HepG2 (cell line): Measurements from ENCODE around the gene MTMR1. TPM values are rescaled to one million over a fixed set of nuclear protein-coding genes. Genes with fewer than 3 reads are reported as not detected.

ENCODE experiments used
- ATAC-seq: fragments of 200-7000 bp; cut with Tn5 transposase; 3 replicates; pipeline ENCODE4 v1.9.1; 2020; ENCODE audit warnings: mild to moderate bottlenecking, moderate library complexity
- BruUV-seq: library from RNA; stranded (reverse); fragments of 400-500 nt; replicated peaks from 2 replicates; lab custom pipeline; 2021; lab: Mats Ljungman, UMichigan
- CTCF ChIA-PET: fragments of 300-600 bp; formaldehyde crosslinking; extraction: SDS; loops from one replicate; lab custom pipeline; 2021; ENCODE audit warnings: low total read pairs, inconsistent platforms, low intra/inter-chr PET ratio; lab: Yijun Ruan, JAX
- POLR2A ChIA-PET: fragments of 350-600 bp; sonication (Branson Sonifier 250); formaldehyde crosslinking; loops from one replicate; lab custom pipeline; 2020; ENCODE audit warnings: antibody characterized with exemption, inconsistent platforms; lab: Yijun Ruan, JAX
- DNase-seq: peaks from one replicate; pipeline ENCODE4 v3.0.0-alpha.2; 2015; ENCODE audit warnings: low spot score
- FAIRE-seq: peaks from 3 replicates; lab custom pipeline; 2011; peaks lifted over from hg19 to GRCh38; lab: Jason Lieb, UNC
- H2AFZ ChIP-seq: one replicate; pipeline ENCODE4 v1.6.1; 2011; ENCODE audit warnings: low read length, inconsistent platforms
- H3K27ac ChIP-seq: fragments of 300-600 bp; 3 replicates; pipeline ENCODE4 v1.8.0; 2011; ENCODE audit warnings: mixed run types, mild to moderate bottlenecking, mixed read lengths, low read length, inconsistent platforms; ENCODE audit not compliant: insufficient read depth; ENCODE audit errors: extremely low read length
- H3K27me3 ChIP-seq, 2 experiments: fragments of 200-600 bp in 1 of 2; 2 replicates in 1 of 2; 3 replicates in 1 of 2; pipeline versions ENCODE4 v1.6.0 to v1.8.0; 2011; ENCODE audit warnings: low read length in 2 of 2, mild to moderate bottlenecking in 2 of 2, moderate library complexity in 2 of 2, inconsistent platforms in 1 of 2; ENCODE audit not compliant: insufficient read depth in 2 of 2, control insufficient read depth in 1 of 2
- H3K36me3 ChIP-seq, 2 experiments: fragments of 200-600 bp in 1 of 2; replicated peaks in 1 of 2; 2 replicates in 1 of 2; 3 replicates in 1 of 2; pipeline versions ENCODE4 v1.5.1 to v1.8.0; 2011; ENCODE audit warnings: low read length in 2 of 2, inconsistent platforms in 1 of 2; ENCODE audit not compliant: insufficient read depth in 2 of 2, control insufficient read depth in 1 of 2
- H3K4me1 ChIP-seq: 2 replicates; pipeline ENCODE4 v1.5.1; 2012; ENCODE audit warnings: low read length, inconsistent platforms; ENCODE audit not compliant: insufficient read depth
- H3K4me2 ChIP-seq: 2 replicates; pipeline ENCODE4 v1.6.0; 2011; ENCODE audit warnings: low read depth, low read length, inconsistent platforms
- H3K4me3 ChIP-seq, 3 experiments: fragments of 200-600 bp in 1 of 3; sonication (generic), shearing (Covaris generic) in 1 of 3; replicated peaks in 1 of 3; 2 replicates each; pipeline ENCODE4 v1.5.1; 2011 to 2016; ENCODE audit warnings: low read length in 3 of 3, inconsistent platforms in 2 of 3, low read depth in 2 of 3, mild to moderate bottlenecking in 2 of 3, control low read depth in 1 of 3, mixed read lengths in 1 of 3; ENCODE audit not compliant: insufficient read depth in 1 of 3
- H3K79me2 ChIP-seq: one replicate; pipeline ENCODE4 v1.6.1; 2011; ENCODE audit warnings: low read length, inconsistent platforms; ENCODE audit not compliant: insufficient read depth
- H3K9ac ChIP-seq: 2 replicates; pipeline ENCODE4 v1.6.0; 2011; ENCODE audit warnings: mild to moderate bottlenecking, low read depth, low read length, inconsistent platforms; ENCODE audit not compliant: insufficient read depth
- H3K9me3 ChIP-seq: 2 replicates; pipeline ENCODE4 v1.5.1; 2012; ENCODE audit warnings: mild to moderate bottlenecking, low read length
- H4K20me1 ChIP-seq: 2 replicates; pipeline ENCODE4 v1.6.0; 2011; ENCODE audit warnings: inconsistent platforms, mild to moderate bottlenecking, low read length, moderate library complexity; ENCODE audit not compliant: insufficient read depth
- BHLHE40 ChIP-seq: IDR thresholded peaks from 2 replicates; pipeline ENCODE4 v1.6.1; 2011; ENCODE audit warnings: low read length, improper control_type of control experiment
- FOXO1 ChIP-seq: sonication (generic); formaldehyde crosslinking; IDR thresholded peaks from 2 replicates; pipeline ENCODE4 v1.4.0; 2020; ENCODE audit warnings: missing genetic modification reagents
- NFRKB ChIP-seq: fragments of 450-650 bp; IDR thresholded peaks from 2 replicates; pipeline ENCODE4 v1.6.1; 2017
- POLR2A ChIP-seq, 2 experiments: IDR thresholded peaks; 2 replicates each; pipeline ENCODE4 v1.6.1; 2011; ENCODE audit warnings: low read depth in 2 of 2, low read length in 2 of 2, mild to moderate bottlenecking in 1 of 2, moderate library complexity in 1 of 2; ENCODE audit not compliant: insufficient read depth in 1 of 2
- PREB ChIP-seq: sonication (generic); formaldehyde crosslinking; IDR thresholded peaks from 2 replicates; pipeline ENCODE4 v1.4.0; 2020; ENCODE audit warnings: missing genetic modification reagents
- RXRB ChIP-seq: IDR thresholded peaks from 2 replicates; pipeline ENCODE4 v1.6.1; 2016; ENCODE audit warnings: borderline replicate concordance, missing genetic modification reagents, missing compliant biosample characterization
- ZNF10 ChIP-seq: sonication (generic); formaldehyde crosslinking; IDR thresholded peaks from 2 replicates; pipeline ENCODE4 v1.4.0; 2020; ENCODE audit warnings: mild to moderate bottlenecking, low read depth, missing genetic modification reagents, borderline replicate concordance
- ZNF543 ChIP-seq: sonication (generic); formaldehyde crosslinking; IDR thresholded peaks from 2 replicates; pipeline ENCODE4 v1.4.0; 2020; ENCODE audit warnings: mild to moderate bottlenecking, missing genetic modification reagents
- ZNF83 ChIP-seq: sonication (generic); formaldehyde crosslinking; IDR thresholded peaks from 2 replicates; pipeline ENCODE4 v1.4.0; 2020; ENCODE audit warnings: missing genetic modification reagents, mild to moderate bottlenecking, borderline replicate concordance
- ZSCAN22 ChIP-seq: sonication (generic); formaldehyde crosslinking; IDR thresholded peaks from 2 replicates; pipeline ENCODE4 v1.4.0; 2020; ENCODE audit warnings: mild to moderate bottlenecking, missing genetic modification reagents
- WGBS: methylation state at CpG from one replicate; pipeline ENCODE4 v1.1.6; 2017; ENCODE audit warnings: low lambda C conversion rate; 5-methylcytosine and 5-hydroxymethylcytosine counted together
- in situ Hi-C: cut with HindIII; loops from 2 replicates; pipeline ENCODE4 v1.10.0; 2017; ENCODE audit warnings: low pct_unique_long_range_greater_than_20kb; ENCODE audit not compliant: extremely low pct_ligation_motif_present
- intact Hi-C: fragments of 100-400 bp; cut with micrococcal nuclease; formaldehyde crosslinking; loops from one replicate; pipeline ENCODE4 v1.10.0; 2022; ENCODE audit not compliant: unreplicated experiment
- polyA plus RNA-seq, 8 experiments: library from polyadenylated mRNA; depleted of rRNA in 3 of 8; stranded (reverse) in 7 of 8; unstranded in 1 of 8; fragments of >200 nt; fragmentation: Illumina TruSeq in 4 of 8; extraction: Trizol in 4 of 8; gene quantifications; 2 replicates each; pipeline versions ENCODE4 v1.2.1 to v1.2.3, GENCODE V29; 2011 to 2016; ENCODE audit warnings: low read depth in 4 of 8, missing spikeins in 1 of 8, mixed read lengths in 1 of 8; ENCODE audit not compliant: insufficient read depth in 1 of 8
- total RNA-seq, 5 experiments: library from RNA; depleted of rRNA; stranded (reverse); fragments of >200 nt; fragmentation: Illumina TruSeq; extraction: Trizol; gene quantifications; 2 replicates each; pipeline ENCODE4 v1.2.3, GENCODE V29; 2016; ENCODE audit warnings: low read depth in 1 of 5
- TF ChIP-seq, protein P1 (sequence below): sonication (generic); formaldehyde crosslinking; IDR thresholded peaks from 2 replicates; pipeline ENCODE4 v1.5.1; 2020; ENCODE audit warnings: missing genetic modification reagents, mild to moderate bottlenecking, borderline replicate concordance
- TF ChIP-seq, protein P2 (sequence below): sonication (generic); formaldehyde crosslinking; IDR thresholded peaks from one replicate; pipeline ENCODE4 v1.5.1; 2020; ENCODE audit warnings: mild to moderate bottlenecking, missing genetic modification reagents; ENCODE audit errors: not compliant biosample characterization

MTMR1 gene
- total and polyA plus RNA-seq, 2 of the 13 experiments (the other 11 are each of a cell fraction or from before 2014, with no cell fraction given), result 8.9 to 11.1 TPM

DNA sequence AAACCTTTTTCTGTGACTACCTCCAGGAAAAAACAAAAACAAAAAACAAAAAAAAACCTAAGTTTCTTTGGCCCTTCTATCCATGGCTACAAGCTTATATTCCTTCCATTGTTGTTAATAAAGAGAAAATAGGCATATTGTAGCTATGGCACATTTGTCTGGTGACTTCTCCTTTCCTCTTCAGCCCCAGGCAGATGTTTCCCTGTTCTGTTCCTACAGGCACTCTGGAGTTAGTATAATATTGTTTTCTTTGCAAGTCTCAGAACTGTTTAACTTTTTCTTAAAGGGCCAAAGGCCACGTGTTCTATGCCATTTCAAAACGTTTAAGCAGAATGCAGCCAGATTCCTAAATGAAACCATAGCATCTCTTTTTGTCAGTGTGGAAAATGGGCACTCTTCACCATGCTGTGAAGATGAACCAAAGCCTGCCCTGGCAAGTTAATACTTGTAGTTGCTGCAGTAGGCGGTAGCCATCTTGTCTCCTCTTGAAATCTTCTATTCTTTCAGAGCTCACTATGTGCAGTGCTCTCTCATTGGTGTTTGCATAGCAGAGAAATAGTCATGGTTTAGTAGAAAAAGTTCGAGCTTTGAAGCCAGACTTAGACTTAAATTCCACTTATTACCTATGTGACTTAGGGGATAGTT lies 44.8 kb upstream of the MTMR1 start (continued):
- TF ChIP-seq, protein P1, sequence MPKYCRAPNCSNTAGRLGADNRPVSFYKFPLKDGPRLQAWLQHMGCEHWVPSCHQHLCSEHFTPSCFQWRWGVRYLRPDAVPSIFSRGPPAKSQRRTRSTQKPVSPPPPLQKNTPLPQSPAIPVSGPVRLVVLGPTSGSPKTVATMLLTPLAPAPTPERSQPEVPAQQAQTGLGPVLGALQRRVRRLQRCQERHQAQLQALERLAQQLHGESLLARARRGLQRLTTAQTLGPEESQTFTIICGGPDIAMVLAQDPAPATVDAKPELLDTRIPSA (CRISPR knock-in tag), result no peak
- TF ChIP-seq PREB (CRISPR knock-in tag), result no peak
- TF ChIP-seq ZNF83 (CRISPR knock-in tag), result no peak

- H3K9ac ChIP-seq, result no peak overlapping the region
- peaks cover 4 to 34% of the 10 kb centered on the region in 2 experiments; a peak in 1 of 5 replicates for H3K36me3 ChIP-seq
- intact Hi-C loops (no loop called here), in situ Hi-C loops (no loop called here)
- POLR2A ChIA-PET, result no interaction called here
- no peaks in the 10 kb centered on the region for H4K20me1 ChIP-seq
- CTCF ChIA-PET, result no interaction called here
- BruUV-seq, result no TSS peak
- H3K4me2 ChIP-seq, result no peak overlapping the region
- ATAC-seq (no peak), FAIRE-seq (no peak), DNase-seq (no peak)
- no peak overlapping the region for H3K27ac ChIP-seq
- H3K79me2 ChIP-seq, result no peaks in the 10 kb centered on the region
- no peaks in the 10 kb centered on the region for H3K4me1 ChIP-seq
- H2AFZ ChIP-seq, result no peak overlapping the region
- H3K4me3 ChIP-seq, result no peak overlapping the region
- H3K27me3 ChIP-seq, result no peaks in the 10 kb centered on the region
- WGBS, result over 99% methylated on average over 6 of the region's 8 CpGs
- H3K9me3 ChIP-seq, result no peaks in the 10 kb centered on the region
- TF ChIP-seq RXRB (CRISPR knock-in tag), result no peak
- no peak for TF ChIP-seq BHLHE40
- no peak for TF ChIP-seq ZNF543 (CRISPR knock-in tag)
- TF ChIP-seq FOXO1 (CRISPR knock-in tag), result no peak
- TF ChIP-seq ZSCAN22, result no peak
- TF ChIP-seq, protein P2, sequence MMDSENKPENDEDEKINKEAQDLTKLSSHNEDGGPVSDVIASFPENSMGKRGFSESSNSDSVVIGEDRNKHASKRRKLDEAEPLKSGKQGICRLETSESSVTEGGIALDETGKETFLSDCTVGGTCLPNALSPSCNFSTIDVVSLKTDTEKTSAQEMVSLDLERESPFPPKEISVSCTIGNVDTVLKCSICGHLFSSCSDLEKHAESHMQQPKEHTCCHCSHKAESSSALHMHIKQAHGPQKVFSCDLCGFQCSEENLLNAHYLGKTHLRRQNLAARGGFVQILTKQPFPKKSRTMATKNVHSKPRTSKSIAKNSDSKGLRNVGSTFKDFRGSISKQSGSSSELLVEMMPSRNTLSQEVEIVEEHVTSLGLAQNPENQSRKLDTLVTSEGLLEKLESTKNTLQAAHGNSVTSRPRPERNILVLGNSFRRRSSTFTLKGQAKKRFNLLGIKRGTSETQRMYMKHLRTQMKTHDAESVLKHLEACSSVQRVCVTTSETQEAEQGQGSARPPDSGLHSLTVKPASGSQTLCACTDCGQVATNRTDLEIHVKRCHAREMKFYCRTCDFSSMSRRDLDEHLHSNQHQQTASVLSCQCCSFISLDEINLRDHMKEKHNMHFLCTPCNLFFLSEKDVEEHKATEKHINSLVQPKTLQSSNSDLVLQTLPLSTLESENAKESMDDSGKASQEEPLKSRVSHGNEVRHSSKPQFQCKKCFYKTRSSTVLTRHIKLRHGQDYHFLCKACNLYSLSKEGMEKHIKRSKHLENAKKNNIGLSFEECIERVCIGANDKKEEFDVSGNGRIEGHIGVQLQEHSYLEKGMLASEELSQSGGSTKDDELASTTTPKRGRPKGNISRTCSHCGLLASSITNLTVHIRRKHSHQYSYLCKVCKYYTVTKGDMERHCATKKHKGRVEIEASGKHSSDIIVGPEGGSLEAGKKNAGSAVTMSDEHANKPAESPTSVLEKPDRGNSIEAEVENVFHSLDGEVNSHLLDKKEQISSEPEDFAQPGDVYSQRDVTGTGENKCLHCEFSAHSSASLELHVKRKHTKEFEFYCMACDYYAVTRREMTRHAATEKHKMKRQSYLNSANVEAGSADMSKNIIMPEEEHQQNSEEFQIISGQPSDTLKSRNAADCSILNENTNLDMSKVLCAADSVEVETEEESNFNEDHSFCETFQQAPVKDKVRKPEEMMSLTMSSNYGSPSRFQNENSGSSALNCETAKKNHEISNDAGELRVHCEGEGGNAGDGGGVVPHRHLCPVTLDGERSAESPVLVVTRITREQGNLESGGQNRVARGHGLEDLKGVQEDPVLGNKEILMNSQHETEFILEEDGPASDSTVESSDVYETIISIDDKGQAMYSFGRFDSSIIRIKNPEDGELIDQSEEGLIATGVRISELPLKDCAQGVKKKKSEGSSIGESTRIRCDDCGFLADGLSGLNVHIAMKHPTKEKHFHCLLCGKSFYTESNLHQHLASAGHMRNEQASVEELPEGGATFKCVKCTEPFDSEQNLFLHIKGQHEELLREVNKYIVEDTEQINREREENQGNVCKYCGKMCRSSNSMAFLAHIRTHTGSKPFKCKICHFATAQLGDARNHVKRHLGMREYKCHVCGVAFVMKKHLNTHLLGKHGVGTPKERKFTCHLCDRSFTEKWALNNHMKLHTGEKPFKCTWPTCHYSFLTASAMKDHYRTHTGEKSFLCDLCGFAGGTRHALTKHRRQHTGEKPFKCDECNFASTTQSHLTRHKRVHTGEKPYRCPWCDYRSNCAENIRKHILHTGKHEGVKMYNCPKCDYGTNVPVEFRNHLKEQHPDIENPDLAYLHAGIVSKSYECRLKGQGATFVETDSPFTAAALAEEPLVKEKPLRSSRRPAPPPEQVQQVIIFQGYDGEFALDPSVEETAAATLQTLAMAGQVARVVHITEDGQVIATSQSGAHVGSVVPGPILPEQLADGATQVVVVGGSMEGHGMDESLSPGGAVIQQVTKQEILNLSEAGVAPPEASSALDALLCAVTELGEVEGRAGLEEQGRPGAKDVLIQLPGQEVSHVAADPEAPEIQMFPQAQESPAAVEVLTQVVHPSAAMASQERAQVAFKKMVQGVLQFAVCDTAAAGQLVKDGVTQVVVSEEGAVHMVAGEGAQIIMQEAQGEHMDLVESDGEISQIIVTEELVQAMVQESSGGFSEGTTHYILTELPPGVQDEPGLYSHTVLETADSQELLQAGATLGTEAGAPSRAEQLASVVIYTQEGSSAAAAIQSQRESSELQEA (CRISPR knock-in tag), result no peak
- TF ChIP-seq NFRKB, result no peak
- no peak for TF ChIP-seq ZNF10 (CRISPR knock-in tag)
- no peak for TF ChIP-seq POLR2A (IDR thresholded peaks at IDR 0.05; ENCODE audit: insufficient read depth in 1 of 2, low read depth in 2 of 2, low read length in 2 of 2)
Observed at GRCh38 chrX:150649096-150649870, 43.9 kb upstream of the MTMR1 start.
